SK-N-SH treated with all-trans-retinoic acid at 6 μM for 48 hours (cell line): Measurements from ENCODE around the gene TMOD2.

Experiments
- PPARA ChIP-seq: fragments of 250-450 bp; sonication (Bioruptor Pico); IDR thresholded peaks from 2 replicates; pipeline ENCODE4 v1.5.0; 2020; ENCODE audit warnings: mild to moderate bottlenecking, borderline replicate concordance
- TF ChIP-seq, protein P1 (sequence below): fragments of 250-450 bp; sonication (Bioruptor Pico); IDR thresholded peaks from 2 replicates; pipeline ENCODE4 v1.5.0; 2020; ENCODE audit warnings: mild to moderate bottlenecking, moderate library complexity

DNA sequence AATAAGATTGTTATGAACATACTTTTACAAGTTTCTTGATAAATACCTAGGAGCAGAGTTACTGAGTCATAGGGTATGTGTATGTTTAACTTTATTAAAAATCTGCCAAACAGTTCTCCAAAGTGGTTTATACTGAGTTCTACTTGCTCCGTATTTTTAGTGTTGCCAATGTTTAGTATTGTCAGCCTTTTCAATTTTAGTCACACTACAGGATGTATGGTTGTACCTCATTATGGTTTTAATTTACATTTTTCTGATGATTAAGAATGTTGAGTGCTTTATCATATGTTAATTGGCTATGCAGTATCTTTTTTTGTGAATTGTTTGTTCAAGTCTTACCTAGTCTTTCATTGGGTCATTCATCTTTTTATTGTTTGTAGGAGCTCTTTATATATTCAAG lies 82.4 kb downstream of the TMOD2 start:
- TF ChIP-seq, protein P1, sequence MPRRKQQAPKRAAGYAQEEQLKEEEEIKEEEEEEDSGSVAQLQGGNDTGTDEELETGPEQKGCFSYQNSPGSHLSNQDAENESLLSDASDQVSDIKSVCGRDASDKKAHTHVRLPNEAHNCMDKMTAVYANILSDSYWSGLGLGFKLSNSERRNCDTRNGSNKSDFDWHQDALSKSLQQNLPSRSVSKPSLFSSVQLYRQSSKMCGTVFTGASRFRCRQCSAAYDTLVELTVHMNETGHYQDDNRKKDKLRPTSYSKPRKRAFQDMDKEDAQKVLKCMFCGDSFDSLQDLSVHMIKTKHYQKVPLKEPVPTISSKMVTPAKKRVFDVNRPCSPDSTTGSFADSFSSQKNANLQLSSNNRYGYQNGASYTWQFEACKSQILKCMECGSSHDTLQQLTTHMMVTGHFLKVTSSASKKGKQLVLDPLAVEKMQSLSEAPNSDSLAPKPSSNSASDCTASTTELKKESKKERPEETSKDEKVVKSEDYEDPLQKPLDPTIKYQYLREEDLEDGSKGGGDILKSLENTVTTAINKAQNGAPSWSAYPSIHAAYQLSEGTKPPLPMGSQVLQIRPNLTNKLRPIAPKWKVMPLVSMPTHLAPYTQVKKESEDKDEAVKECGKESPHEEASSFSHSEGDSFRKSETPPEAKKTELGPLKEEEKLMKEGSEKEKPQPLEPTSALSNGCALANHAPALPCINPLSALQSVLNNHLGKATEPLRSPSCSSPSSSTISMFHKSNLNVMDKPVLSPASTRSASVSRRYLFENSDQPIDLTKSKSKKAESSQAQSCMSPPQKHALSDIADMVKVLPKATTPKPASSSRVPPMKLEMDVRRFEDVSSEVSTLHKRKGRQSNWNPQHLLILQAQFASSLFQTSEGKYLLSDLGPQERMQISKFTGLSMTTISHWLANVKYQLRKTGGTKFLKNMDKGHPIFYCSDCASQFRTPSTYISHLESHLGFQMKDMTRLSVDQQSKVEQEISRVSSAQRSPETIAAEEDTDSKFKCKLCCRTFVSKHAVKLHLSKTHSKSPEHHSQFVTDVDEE (CRISPR knock-in tag): no peak
- TF ChIP-seq PPARA (CRISPR knock-in tag): no peak
